Stimulated activated CD4-positive, alpha-beta T cell treated with anti-CD3 and anti-CD28 coated beads, Interleukin-15, amount 100 ng/mL, for 24 hours (primary cell): ENCODE results near the gene SESN1.

ENCODE experiments used
- DNase-seq: peaks from one replicate; pipeline ENCODE4 v3.0.0-alpha.2; 2020

SESN1 gene

DNA sequence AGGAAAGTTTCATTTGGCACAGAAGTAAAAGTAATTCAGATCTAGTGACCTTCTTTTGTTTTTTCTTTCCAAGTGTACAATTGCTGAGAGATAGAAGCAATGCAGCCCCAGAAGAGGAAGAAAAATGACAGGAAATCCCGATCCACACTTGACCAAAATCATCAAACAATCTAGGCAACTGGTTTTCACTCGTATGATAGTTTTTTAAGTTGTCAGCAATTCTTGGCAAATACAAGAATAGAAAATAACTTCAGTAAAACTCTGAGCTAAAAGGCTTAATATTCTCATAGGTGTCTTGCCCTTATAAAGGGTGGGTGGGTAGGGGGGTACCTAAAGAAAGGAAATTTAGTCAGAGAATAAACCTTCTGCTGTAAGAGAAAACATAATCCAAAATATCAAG lies 36.0 kb downstream of the SESN1 start:
- DNase-seq: no peak

DNA sequence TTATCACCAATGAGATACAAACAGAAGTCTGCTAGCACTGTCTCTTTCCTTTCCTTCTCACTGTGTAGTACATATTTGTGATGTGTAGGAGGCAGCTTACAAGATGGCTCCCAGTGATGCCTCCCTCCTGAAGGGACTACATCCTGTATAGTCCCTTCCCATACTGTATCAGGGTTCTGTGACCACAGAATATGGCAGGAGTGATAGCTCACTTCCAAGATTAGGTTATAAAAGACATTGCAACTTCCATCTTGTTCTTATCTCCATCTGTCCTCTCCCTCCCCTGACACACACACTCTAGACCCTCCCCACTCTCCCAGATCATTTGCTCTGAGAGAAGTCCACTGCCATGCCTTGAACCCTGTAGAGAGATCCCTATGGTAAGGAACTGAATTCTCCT lies 38.0 kb downstream of the SESN1 start:
- no peak for DNase-seq

DNA sequence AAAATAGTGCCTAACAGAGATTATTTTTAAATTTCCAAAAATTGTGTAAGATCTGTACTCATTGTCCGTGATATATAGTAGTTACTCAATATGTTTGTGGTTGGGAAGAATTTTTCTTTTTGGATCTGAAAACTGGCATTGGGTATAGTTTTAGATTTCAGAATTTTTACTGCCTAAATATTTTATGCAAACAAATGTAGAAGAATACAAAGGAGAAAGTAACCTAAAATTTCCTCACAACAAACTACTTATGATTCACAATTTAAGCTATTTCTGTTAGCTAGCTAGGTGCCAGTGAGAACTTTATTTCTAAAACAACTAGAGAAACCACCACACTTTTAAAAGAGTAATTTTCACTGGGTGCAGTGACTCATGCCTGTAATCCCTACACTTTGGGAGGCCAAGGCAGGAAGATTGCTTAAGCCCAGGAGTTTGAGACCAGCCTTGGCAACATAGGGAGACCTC lies 38.8 kb downstream of the SESN1 start:
- no peak for DNase-seq

DNA sequence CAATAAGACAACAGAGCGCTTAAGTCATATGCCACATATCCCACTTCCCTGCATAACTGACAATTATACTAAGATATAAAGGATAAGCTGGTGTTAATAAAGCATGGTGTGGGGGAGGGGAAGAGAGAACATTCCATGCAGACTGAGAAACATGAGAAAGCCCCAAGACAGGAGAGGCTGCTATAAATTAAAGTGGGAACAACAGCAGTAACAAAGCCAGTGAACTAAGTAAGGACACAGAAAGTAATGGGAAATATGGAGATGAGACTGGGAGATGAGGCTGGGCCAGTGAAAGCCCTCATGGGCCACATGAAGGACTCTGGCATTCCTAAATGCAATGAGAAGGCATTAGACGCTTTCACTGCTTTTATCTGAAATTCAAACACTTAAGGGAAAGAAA lies 41.3 kb downstream of the SESN1 start:
- no peak for DNase-seq

DNA sequence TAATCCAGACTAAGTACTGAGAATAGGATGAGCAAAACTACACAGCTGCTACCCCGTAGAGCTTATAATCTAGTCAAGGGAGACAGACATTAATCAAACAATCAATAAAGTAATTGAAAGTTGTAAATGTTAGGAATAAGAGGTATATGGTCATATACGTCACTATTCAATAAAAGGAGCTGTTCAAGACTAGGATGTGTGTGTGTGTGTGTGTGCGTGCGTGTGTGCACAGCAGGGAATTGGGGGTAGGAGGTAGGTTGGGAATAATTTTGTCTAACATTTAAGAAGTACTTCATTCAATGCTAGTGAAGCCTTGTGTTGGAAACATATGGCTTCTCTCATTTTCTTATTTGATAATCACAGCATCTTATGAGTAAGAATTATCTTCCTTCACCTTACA lies 41.8 kb downstream of the SESN1 start:
- no peak for DNase-seq

DNA sequence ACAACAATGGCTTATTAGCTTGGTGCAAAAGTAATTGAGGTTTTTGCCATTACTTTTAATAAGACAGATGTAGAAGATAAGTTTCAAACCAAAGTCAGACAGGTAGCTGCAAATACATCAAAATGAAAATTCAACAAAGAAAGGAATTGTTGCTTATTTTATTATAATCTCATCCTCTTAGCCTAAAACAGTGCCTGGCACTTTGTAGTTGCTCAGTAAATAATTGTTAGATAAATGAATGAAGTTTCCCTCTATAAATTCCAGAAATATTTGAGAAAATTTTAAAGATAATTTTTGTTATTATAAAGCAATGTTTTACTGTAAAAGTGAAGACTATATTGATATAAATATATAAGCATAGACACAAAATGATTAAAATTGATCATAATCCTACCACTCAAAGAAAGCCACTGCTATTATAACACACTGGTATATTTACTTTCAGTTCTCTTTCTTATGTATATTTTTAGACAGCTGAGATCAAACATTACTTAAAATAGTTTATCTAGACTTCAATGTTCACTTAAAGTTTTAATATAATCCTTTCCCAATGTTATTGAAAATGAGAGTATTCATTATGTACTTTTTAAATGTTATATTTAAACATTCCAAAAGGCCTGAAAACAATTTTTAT lies 42.5 kb downstream of the SESN1 start:
- DNase-seq: no peak

DNA sequence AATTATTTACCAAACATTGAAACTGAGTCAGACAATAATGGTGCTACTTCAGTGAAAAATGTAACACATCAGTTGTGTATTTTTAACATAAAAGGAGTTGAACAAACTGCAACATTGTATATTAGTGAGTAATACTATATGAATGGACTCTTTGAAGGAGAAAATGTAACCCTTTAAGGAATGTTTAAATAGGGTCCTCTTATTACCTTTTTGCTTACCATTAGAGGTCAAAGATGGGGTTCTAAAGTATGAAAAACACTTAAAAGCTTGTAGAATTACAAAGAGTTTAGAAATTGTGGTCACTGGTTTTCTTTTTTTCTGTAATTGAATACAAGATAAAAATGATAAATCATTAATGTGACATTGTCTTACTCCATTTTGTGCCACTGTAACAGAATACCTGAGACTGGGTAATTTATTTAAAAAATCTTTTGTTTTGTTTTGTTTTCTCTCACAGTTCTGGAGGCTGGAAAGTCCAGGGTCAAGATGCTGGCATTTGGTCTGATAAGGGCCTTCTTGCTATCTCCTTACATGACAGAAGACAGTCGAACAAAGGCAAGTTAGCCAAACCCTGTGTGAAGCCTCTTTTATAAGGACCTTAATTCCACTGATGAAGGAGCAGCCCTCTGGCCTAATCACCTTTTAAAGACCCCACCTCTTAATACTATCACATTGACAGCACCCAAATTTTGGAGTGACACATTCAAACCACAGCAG lies 43.2 kb downstream of the SESN1 start:
- no peak for DNase-seq

DNA sequence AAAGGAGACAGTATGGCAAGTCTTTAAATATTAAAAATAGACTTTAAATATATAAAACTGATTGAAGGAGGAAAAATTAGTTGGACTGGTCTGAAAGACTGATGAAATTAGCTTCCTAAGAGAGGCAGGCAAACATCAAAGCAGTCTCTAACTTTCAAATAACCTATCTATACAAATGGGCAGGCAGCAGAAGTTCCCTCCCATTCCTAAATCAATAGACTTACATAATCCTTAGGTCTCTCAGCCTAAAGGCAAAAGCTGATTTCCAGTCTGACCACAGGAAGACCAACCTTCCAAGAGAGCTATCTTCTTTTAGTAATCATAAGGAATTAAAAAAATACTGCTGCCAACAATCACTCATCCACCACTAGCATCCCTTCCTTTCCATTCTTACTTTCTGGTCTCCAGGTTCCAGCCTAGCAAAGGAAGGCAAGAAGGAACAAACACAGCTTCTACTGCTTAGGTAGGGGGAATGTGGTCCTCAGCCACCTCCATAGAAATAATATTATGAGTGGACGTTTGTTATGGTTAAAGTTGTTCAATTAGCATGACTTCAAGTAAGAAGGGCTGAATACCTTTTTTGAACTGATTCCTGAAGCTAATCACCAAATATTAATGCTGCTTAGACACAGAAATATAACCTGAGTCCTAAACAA lies 44.1 kb downstream of the SESN1 start:
- DNase-seq: no peak

DNA sequence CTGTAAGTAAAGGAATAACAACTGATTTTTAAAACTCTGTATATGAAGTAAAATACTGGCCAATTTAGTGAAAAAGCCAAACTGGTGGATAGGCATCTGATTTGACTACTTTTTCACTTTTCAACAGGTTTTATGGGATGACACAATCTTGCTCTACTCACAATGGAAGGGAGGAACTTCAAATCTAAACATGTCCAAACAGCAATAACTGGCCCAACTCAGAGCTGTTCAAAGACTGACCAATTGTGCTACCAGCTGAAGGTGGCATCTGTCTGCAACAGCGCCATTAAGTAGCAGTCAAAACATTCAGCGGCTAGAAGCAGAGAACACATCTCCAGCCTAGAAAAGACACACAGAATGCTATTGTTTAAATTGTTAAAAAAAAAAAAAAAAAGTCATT lies 44.6 kb downstream of the SESN1 start:
- DNase-seq: no peak

DNA sequence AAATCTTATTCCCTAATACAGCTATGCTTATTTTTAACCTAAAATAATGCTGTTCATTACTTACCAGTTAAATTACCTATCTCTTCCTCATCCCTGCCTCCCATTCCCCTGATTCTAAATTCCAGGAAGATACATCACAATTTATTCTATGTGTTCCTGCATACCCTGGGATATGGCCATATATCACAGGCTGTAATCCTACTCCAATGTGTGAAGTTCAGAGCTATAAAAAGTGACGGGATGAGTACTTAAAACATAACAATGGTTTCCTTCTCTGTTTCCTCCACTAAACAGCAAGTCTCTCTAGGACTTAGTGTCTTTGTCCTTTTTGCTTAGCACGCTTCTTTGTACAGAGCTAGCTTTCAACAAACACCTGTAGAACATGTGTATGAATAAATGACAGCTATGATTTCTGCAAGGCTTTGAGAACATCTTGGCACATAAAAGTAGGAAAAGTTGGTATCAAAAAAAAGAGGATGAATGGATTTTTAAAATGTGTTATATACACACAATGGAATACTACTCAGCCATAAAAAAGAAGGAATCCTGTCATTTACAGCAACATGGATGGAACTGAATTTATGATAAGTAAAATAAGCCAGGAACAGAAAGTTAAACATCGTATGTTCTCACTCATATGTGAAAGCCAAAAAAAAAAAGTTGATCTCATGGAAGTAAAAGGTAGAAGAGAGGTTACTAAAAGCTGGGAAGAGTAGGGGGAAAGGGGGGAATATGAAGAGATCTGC lies 45.8 kb downstream of the SESN1 start:
- DNase-seq: no peak

DNA sequence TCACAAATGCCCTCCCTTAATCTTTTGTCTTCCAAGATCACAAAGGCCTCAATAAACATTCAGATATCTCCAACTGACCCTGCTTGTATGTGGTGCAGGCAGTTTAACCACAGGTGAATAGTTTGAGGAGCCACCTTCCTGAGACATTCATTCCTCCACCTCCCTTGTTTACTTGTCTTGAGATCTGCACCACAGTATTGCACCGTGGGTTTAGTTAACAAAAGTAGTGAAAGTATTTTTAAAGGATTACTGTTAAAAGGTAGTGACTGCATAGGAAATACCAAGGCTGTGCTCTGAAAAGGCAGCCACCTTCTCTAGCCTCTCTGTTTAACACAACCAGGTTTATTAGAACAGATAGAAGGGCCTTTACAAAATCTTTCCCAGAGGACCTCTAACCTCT lies 46.5 kb downstream of the SESN1 start:
- no peak for DNase-seq

DNA sequence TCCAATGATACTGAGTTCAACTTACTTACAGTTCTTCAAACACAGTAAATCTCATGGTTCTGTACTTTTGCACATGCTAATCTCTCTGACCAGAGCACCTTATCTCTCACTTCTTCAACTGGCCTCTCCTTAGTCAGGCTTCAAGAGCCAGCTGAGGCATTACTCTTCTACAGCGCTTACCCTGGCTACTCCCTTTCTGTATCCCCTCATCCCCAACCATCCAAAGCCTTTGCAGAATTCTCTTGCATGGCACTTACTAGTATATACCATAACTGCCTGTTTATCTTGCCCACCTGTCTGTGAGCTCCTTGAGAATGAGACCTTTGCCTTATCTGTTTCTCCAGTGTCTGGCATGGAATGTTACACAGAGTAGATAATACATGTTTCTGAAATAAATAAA lies 49.2 kb downstream of the SESN1 start:
- DNase-seq: no peak

DNA sequence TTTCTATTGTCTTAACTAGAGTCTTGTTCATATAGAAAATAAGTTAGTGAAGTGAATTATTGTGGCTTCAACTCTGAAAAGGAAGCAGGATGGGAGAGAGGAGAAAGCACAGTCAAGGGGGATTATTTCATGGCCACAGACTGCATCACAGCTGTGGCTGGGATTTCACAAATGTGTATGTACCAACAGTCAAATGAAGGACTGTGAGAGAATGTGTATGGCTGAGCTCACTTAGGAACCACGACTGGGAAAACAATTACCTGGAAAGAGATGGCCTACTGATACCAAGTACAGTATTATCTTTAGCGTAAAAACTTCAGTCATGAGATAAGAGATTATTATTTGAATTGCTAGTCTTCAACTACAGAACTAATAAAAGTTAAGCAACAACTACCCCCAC lies 54.9 kb downstream of the SESN1 start:
- DNase-seq: no peak

DNA sequence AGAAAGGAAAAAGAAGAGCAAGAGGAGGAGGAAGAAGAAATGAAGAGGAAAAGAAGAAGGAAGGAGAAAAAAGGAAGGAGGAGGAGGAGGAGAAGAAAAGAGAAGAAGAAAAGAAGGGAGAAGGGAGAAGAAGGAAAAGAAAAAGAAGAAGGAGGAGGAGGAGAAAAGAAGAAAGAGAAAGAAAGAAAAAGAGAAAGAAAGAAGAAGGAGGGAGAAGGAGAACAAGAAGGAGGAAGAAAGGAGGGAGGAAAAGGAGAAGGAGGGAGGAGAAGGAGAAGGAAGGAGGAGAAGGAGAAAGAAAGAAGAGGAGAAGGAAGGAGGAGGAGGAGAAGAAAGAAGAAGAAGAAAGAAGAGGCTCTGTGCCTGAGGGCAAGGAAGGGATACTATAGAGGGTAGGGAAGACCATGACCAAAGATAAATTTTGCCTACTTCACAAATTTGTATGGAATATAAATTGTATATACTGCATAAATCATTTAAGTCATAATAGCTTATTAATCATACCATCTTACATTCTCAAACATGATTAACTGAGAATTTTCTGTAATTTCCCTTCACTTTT lies 55.7 kb downstream of the SESN1 start:
- DNase-seq: no peak

DNA sequence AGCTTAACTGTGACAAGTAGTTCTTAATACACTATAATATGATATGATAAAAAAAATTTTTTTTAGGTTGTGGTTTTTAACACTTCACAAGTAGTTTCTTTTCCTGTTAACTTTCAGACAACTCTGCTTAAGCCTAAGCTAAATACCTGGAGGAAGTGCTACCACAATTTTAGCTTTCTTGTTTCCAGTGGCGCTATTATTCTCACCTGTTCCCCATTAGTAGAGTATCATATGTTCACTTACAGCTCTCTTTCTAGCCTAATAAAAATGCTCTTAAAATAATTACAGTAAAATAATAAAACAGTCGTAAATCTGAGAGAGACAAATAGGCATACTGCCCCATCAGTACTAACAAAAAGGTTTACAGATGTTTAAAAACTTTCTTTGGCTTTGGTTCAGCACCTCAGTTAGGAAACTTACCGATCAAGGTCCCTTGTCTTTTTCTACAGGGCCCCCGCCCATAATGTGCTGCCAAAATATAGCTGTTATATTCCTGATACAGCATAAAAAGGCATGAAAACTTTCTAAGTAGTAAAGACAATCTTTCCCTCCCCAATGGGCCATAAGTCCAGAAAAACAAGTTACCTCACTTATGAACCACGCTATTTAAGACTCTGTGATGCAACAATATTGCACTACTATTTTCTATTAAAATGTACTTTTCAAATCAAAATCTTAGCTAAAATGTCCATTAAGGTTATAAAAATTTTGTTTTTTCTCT lies 57.9 kb downstream of the SESN1 start:
- no peak for DNase-seq

DNA sequence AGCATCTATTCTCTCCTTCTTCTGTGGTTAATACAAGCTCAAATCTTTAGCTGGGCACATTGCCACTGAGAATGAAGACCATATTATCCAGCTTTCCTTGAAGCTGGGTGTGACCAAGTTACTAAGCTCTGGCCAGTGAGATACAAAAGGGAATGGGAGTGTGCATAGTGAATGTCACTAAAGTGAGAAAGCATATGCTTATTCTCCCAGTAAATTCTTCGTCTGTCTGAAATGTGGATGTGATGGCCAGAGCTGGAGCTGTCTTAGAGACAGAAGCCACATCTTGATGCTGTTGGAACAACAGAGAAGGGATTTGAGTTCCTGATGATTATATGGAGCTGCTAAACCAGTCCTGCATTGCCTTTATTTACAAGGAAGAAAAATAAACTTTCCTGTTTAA lies 60.1 kb downstream of the SESN1 start:
- DNase-seq: no peak

DNA sequence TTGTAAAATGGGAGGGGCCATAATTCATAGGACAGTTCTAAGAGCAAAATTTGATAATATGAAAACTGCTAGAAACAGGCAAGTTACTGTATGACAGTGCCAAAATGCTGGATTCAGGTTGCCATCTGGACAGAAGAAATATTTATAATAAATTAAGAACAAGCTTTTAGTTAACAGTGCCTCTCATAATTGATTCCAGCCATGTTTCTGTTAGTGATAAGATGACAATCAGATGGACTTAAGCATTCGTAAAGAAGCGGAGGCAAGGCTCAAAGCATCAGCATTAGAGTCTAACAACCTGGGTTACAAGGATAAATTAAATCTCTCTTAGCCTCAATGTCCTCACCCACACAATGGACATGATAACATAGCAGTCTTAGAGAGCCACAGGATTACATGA lies 61.0 kb downstream of the SESN1 start:
- no peak for DNase-seq

DNA sequence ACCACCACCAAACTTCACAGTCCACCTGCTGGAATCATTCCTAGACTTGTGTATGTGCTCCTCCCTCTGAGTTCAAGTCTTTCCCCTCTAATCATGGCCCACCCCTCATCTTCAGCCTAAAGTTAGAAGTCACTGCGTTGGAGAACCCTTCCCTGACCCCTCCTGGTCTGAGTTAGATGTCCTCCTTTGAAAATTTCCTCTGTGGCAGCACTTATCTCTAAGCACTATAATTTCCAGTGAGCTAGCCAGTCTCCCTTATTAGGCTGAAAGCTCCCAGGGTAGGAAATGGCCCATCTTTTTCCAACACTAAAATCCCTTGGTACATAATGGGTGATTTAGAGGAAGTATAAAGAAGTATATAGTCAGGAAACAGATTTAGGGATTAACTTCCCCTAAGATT lies 63.2 kb downstream of the SESN1 start:
- DNase-seq: no peak

DNA sequence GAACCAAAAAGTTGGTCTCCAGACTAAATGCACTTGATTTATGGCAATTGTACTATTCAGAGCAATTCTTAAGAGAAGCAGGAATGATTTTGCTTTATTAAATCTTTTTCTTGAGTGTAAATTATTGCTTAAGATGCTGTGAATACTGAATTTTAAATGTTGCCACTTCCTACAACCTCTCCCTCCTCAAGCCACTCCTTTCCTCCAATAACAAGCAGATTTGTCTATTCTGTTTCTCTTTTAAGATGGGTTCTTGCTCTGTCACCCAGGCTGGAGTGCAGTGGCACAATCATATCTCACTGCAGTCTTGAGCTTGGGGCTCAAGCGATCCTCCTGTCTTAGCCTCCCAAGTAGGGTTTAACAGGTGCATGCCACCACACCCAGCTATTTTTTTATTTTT lies 65.3 kb downstream of the SESN1 start:
- DNase-seq: no peak

DNA sequence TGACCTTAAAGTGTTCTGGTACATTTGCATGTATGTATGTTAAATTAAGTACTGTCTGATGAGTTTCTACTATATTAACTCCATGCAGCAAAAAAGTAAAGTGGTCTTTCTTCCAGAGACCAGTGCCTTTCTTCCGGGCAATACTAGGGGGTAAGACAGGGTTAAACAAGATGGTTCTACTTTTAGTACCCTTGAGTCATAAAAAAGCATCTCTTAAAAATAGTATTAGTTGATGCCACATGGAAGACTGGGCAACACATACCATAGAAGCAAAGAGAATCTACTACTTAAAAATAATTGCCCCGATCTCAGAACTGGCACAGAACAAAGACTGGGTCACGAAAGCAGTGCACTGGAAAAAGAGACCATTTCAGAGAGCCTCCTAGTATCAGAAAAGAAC lies 66.2 kb downstream of the SESN1 start:
- DNase-seq: no peak

DNA sequence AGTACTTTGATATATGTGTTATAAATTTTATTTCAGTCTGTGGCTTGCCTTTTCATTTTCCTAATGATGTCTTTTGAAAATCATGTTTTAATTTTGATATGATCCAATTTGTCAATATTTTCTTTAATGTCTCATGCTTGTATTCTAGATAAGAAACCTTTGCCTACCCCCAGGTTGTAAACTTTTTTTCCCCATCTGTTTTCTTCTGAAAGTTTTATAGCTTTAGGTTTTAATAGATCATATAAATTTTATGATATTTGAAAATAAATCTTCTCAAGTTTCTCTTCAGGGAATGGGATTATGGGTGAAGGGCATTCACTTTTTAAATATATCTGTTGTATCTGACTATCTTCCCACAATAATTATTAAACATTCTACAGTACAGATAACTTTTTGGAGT lies 66.7 kb downstream of the SESN1 start:
- no peak for DNase-seq

DNA sequence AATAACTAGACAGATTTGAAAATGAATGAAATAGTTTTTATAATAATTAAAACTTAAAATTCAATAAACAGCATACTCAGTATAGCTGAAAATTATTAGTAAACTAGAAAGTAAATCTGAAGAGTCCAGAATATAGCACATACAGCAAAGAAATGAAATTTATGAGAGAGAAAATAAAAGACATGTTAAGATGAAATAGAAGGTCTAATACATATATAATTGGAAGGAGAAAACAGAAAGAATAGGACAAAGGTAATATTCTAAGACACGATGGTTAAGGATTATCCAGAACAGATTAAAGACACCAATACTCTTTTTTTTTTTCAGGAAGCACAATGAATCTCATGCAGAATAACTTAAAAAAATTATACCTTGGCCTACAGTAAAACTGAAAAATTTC lies 69.0 kb downstream of the SESN1 start:
- DNase-seq: no peak

DNA sequence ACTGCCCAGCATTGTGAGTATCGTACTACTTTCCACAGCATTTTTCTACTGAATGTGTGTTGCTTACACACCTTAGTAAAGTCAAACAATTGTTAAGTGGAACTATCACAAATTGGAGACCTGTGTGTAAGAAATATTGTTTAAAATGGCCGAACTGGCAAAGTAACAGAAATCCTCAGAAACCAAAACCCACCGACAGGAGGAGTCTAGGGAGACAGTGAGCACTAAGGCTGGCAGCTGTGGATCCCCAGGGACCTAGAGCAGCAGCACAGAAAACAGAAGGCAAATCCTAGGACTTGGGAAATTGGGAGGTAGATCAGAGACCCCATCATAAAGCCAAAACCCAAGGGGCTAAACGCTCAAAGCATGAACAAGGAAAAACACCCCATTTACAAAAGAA lies 69.9 kb downstream of the SESN1 start:
- DNase-seq: no peak
